Fibroblast of mammary gland (primary cell): ENCODE data around the gene HIPK2.
A peak's percentile ranks its signal among the peaks of the same experiment; 100 is the strongest.

ENCODE experiments used
- DNase-seq: peaks from one replicate; pipeline ENCODE4 v3.0.0-alpha.2; 2010; ENCODE audit warnings: low read depth
- H3K4me3 ChIP-seq: 2 replicates; pipeline ENCODE4 v1.5.1; 2011; ENCODE audit warnings: low read depth, mild to moderate bottlenecking, low read length, moderate library complexity; ENCODE audit not compliant: control insufficient read depth
- CTCF ChIP-seq: conservative IDR thresholded peaks from 2 replicates; pipeline ENCODE4 v1.5.1; 2011; ENCODE audit warnings: low read depth, low read length, inconsistent platforms; ENCODE audit not compliant: control insufficient read depth, insufficient read depth

Gene HIPK2

DNA sequence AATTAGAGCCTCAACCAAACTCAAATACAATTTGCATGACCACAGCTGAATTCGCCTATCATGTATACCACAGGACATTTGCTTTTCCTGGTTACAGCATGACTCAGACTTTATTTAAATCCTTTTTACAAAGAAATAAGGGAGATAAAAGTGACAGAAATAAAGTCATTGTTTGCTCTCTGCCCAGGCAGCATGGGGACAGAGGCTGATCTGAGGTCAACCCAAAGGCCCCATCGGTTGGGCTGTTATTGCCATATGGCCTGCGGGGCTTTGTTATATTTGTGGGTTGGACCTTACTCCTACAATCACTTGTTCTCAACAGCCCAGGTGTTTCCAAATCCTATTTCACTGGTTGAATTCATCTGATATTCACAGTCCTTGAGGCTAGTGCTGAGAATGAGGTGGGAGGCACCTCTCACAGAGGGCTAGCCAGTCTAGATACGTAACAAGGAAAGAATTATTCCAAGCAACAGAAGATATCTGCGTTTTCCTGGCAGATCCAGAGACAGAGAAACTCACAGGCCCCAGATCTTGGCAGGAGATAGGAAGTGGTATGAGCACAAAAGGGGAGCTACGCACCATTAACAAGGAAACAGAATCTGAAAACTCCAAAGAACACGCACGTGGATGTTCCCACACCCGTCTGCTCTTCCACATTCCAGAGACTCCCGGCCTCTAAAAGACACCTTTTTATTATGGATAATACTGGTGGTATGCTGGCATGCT is 117.3 kb downstream of the HIPK2 start:
- H3K4me3 ChIP-seq, result no peak overlapping the region
- no peak for TF ChIP-seq CTCF
- DNase-seq, result no peak

GRCh38 chr7:139659922-139660316 is 117.9 kb downstream of the HIPK2 start:
- no peak overlapping the region for H3K4me3 ChIP-seq
- DNase-seq, result no peak
- TF ChIP-seq CTCF, result no peak

- no peak for DNase-seq
- H3K4me3 ChIP-seq, result no peak overlapping the region
- no peak for TF ChIP-seq CTCF
These were observed 118.7 kb downstream of the HIPK2 start for GRCh38 chr7:139658908-139659675.

GRCh38 chr7:139658296-139658695 is 119.5 kb downstream of the HIPK2 start:
- H3K4me3 ChIP-seq, result no peak overlapping the region

GRCh38 chr7:139657725-139658124 is 120.1 kb downstream of the HIPK2 start:
- TF ChIP-seq CTCF, result no peak
- no peak overlapping the region for H3K4me3 ChIP-seq
- no peak for DNase-seq

More at GRCh38 chr7:139658296-139658695, 119.5 kb downstream of the HIPK2 start:
- DNase-seq, result no peak
- no peak for TF ChIP-seq CTCF

- DNase-seq, result peak; percentile 55
- TF ChIP-seq CTCF, result no peak
- H3K4me3 ChIP-seq, result no peak overlapping the region
These were observed 121.4 kb downstream of the HIPK2 start for GRCh38 chr7:139656387-139656786.
